Calu3 (cell line): ENCODE results near the gene CTRB1. TPM values are rescaled to one million over a fixed set of nuclear protein-coding genes. Genes with fewer than 3 reads are reported as not detected.
"Not testable (repeated sequence)": the region's sequence is repeated elsewhere in the genome, so short reads cannot be mapped to it uniquely, and the experiment has no call there.

Experiments used
- BruUV-seq: library from RNA; stranded (reverse); fragments of 400-500 nt; replicated peaks from 2 replicates; lab custom pipeline; 2021; lab: Mats Ljungman, UMichigan
- CTCF ChIA-PET: fragments of 300-600 bp; sonication (Branson Sonifier 250); formaldehyde crosslinking; loops from one replicate; lab custom pipeline; 2022; ENCODE audit warnings: antibody characterized with exemption; lab: Charles Lee
- DNase-seq: peaks from one replicate; pipeline ENCODE4 v3.0.0; 2022
- H3K27ac Mint-ChIP-seq: one replicate; pipeline ENCODE4 v1.8.0; 2022; ENCODE audit warnings: mixed read lengths; ENCODE audit not compliant: unreplicated experiment
- H3K27me3 Mint-ChIP-seq: one replicate; pipeline ENCODE4 v1.8.0; 2022; ENCODE audit warnings: mixed read lengths; ENCODE audit not compliant: unreplicated experiment
- H3K36me3 Mint-ChIP-seq: one replicate; pipeline ENCODE4 v1.8.0; 2022; ENCODE audit warnings: mild to moderate bottlenecking, moderate library complexity, mixed read lengths; ENCODE audit not compliant: insufficient read depth, unreplicated experiment
- H3K4me1 Mint-ChIP-seq: one replicate; pipeline ENCODE4 v1.8.0; 2022; ENCODE audit warnings: mild to moderate bottlenecking, low read depth, mixed read lengths; ENCODE audit not compliant: unreplicated experiment
- H3K4me3 Mint-ChIP-seq: one replicate; pipeline ENCODE4 v1.8.0; 2022; ENCODE audit warnings: mild to moderate bottlenecking, low read depth, moderate library complexity, mixed read lengths; ENCODE audit not compliant: unreplicated experiment
- H3K9me3 Mint-ChIP-seq: one replicate; pipeline ENCODE4 v1.8.0; 2022; ENCODE audit warnings: low read depth, mixed read lengths; ENCODE audit not compliant: unreplicated experiment
- intact Hi-C: fragments of 100-400 bp; cut with micrococcal nuclease; formaldehyde crosslinking; loops from one replicate; pipeline ENCODE4 v1.10.0; 2022; ENCODE audit not compliant: unreplicated experiment
- total RNA-seq: library from RNA; stranded (reverse); gene quantifications from 2 replicates; pipeline ENCODE4 v1.2.3, GENCODE V29; 2022
- TF ChIP-seq, protein P1 (sequence below): fragments of 200-600 bp; IDR thresholded peaks from one replicate; pipeline ENCODE4 v1.8.0; 2022; ENCODE audit warnings: antibody characterized with exemption; ENCODE audit not compliant: unreplicated experiment

The CTRB1 gene
- total RNA-seq, 1 experiment from 2014 or later, result not detected

DNA sequence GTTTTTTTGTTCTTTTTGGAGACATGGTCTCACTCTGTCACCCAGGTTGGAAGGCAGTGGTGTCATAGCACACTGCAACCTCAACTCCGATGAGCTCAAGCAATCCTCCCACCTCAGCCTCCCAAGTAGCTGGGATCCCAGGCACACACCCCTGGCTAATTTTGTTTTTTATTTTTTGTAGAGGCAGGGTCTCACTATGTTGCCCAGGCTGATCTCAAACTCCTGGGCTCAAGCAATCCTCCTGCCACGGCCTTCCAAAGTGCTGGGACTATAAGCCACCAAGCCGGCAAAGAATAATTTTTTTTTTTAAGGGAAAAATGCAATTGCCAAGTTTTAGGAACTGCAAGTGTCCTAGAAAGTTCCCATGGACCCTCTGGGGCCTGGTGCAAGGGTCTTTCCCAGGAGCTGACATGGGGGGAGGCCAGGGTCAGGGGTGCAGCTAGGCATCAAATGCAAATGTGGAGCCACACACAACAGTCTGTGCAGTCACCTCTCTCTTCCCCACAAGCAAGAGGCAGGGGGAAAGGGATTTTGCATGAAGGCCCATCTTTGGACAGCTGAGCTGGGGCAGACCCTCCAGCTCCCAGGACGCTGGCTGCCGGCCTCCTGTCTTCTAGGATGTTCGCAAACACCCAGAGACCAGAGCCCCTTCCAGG is 52.8 kb downstream of the CTRB1 start:
- TF ChIP-seq, protein P1, sequence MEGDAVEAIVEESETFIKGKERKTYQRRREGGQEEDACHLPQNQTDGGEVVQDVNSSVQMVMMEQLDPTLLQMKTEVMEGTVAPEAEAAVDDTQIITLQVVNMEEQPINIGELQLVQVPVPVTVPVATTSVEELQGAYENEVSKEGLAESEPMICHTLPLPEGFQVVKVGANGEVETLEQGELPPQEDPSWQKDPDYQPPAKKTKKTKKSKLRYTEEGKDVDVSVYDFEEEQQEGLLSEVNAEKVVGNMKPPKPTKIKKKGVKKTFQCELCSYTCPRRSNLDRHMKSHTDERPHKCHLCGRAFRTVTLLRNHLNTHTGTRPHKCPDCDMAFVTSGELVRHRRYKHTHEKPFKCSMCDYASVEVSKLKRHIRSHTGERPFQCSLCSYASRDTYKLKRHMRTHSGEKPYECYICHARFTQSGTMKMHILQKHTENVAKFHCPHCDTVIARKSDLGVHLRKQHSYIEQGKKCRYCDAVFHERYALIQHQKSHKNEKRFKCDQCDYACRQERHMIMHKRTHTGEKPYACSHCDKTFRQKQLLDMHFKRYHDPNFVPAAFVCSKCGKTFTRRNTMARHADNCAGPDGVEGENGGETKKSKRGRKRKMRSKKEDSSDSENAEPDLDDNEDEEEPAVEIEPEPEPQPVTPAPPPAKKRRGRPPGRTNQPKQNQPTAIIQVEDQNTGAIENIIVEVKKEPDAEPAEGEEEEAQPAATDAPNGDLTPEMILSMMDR, result no peak
- BruUV-seq, result no TSS peak
- Mint-ChIP-seq H3K4me1 (peaks cover 29% of the 10 kb centered on the region), H3K9me3 (no peaks in the 10 kb centered on the region), H3K36me3 (peaks cover 12% of the 10 kb centered on the region), H3K4me3 (no peak overlapping the region), H3K27ac (no peak overlapping the region), H3K27me3 (no peaks in the 10 kb centered on the region)
- intact Hi-C loops, result loop anchor here (2.0 kb wide), 1 partner anchor 33 kb away; no protein-coding TSS in a partner anchor
- CTCF ChIA-PET, result no interaction called here
- no peak for DNase-seq

DNA sequence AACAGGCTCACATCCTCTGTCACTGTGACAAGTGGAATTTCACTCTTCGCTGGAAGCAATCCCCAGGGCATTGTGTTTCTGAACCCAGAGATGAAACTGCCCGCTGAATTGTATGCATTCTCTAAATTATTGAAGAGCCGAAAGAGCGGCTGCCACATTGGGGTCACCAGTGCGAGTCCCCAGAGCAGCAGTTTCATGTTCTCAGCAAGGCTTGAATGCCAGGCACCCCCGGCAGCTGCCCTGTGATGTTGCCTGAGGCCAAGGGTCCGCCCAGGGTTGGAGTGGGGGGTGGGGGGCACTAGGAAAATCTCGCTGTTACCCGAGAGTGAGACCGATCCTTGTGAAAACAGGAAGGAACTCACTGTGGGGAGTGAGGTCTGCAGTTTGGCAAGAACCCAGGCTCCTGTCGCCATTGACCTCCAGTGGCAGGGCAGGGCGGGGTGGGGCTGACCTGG is 53.3 kb downstream of the CTRB1 start:
- Mint-ChIP-seq H3K27ac (no peak overlapping the region), H3K36me3 (peaks cover 8% of the 10 kb centered on the region), H3K4me3 (no peak overlapping the region), H3K27me3 (no peaks in the 10 kb centered on the region), H3K4me1 (peaks cover 26% of the 10 kb centered on the region), H3K9me3 (no peaks in the 10 kb centered on the region)
- TF ChIP-seq, protein P1, result no peak
- intact Hi-C loops, result loop anchor here (2.0 kb wide), 1 partner anchor 33 kb away; no protein-coding TSS in a partner anchor
- BruUV-seq, result no TSS peak
- CTCF ChIA-PET, result interaction anchor here (0.7 kb wide), 1 partner anchor 34 kb away, joined by 3 read pairs; no protein-coding TSS in a partner anchor
- no peak for DNase-seq

DNA sequence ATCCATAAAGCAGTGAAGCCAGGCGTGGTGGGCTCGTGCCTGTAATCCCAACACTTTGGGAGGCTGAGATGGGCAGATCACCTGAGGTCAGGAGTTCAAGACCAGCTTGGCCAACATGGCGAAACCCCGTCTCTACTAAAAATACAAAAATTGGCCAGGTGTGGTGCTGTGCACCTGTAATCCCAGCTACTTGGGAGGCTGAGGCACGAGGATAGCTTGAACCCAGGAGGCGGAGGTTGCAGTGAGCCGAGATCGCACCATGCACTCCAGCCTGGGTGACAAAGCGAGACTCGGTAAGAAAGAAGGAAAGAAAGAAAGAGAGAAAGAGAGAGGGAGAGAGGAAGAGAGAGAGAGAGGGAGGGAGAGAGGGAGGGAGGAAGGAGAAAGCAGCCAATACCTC is 53.8 kb downstream of the CTRB1 start:
- CTCF ChIA-PET, result interaction anchor here (0.7 kb wide), 1 partner anchor 34 kb away, joined by 3 read pairs; no protein-coding TSS in a partner anchor
- not testable (repeated sequence) for BruUV-seq

DNA sequence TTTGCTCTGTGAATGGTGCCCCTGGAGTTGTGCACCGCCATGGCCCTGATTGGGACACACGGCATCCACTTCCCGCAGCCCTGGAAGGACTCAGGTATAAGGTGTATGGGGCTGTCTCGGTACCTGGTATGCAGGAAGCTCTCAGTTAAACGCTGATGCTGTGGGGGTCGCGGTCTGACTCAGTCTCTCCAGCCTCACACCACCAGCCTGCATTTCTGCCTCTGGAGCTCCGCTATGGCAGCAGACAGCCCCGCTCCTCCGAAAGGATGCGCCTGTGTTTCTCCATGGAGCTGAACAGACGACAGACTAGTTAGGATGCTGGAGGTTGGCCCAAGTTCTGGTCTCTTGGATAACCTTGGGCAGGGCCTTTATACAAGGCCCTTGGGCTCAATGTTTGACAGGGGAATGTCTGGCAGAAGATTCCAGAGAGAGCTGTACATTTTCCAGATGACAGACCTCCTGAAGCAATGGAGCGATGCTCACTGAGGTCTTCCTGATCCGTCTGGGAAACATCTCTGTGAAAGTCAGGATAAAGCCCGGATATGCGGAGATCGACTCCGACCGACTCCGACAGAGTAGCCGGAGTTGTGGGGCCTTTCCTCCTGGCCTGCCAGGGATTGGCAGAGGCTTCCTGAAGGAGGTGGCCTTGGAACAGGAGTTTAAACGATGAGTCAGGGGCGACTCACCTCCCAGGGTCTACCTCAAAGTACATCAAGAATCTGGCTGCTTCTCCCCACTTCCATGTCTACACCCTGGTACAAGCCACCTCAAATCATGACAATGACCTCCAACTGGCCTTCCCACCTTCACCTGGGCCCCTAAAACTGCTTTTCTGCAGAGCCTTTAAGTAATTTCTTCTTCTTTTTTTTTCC is 54.5 kb downstream of the CTRB1 start:
- no TSS peak for BruUV-seq
- H3K4me1 Mint-ChIP-seq, result peaks cover 19% of the 10 kb centered on the region
- no peak for DNase-seq

More for the DNA sequence above, 53.8 kb downstream of the CTRB1 start:
- not testable (repeated sequence) for H3K27ac Mint-ChIP-seq, H3K9me3 Mint-ChIP-seq, H3K36me3 Mint-ChIP-seq, DNase-seq, H3K27me3 Mint-ChIP-seq, H3K4me3 Mint-ChIP-seq
- H3K4me1 Mint-ChIP-seq, result peaks cover 24% of the 10 kb centered on the region
- intact Hi-C loops, result loop anchor here (2.0 kb wide), 1 partner anchor 32 kb away; no protein-coding TSS in a partner anchor

More for the DNA sequence above, 54.5 kb downstream of the CTRB1 start:
- Mint-ChIP-seq H3K36me3 (peaks cover under 1% of the 10 kb centered on the region), H3K27ac (no peak overlapping the region), H3K4me3 (no peak overlapping the region), H3K27me3 (no peaks in the 10 kb centered on the region), H3K9me3 (no peaks in the 10 kb centered on the region)
- CTCF ChIA-PET, result no interaction called here
- intact Hi-C loops, result loop anchor here (2.0 kb wide), 1 partner anchor 32 kb away; no protein-coding TSS in a partner anchor
- TF ChIP-seq, protein P1, result no peak

Other genes starting within 250 kb of the CTRB1 start
- gene WDR59, start 233.9 kb upstream of the CTRB1 start, total RNA-seq, result 95.4 and 97.3 TPM in 2 replicates
- 27.1 and 27.5 TPM in 2 replicates for gene ZNRF1, start 220.0 kb upstream of the CTRB1 start, total RNA-seq
- 4.1 and 6.5 TPM in 2 replicates for gene LDHD, start 102.2 kb upstream of the CTRB1 start, total RNA-seq
- 10.6 and 12.9 TPM in 2 replicates for gene ZFP1, start 70.5 kb upstream of the CTRB1 start, total RNA-seq
- gene CTRB2, start 11.8 kb upstream of the CTRB1 start, total RNA-seq, result 0.76 TPM in 1 of 2 replicates, not detected in the other
- 153 and 168 TPM in 2 replicates for gene BCAR1, start 32.6 kb downstream of the CTRB1 start, total RNA-seq
- 64.1 and 70.9 TPM in 2 replicates for gene CFDP1, start 214.5 kb downstream of the CTRB1 start, total RNA-seq
- gene TMEM170A, start 245.7 kb downstream of the CTRB1 start, total RNA-seq, result 48.4 and 52.5 TPM in 2 replicates